ENCODE data around the gene WDR83. TPM values are rescaled to one million over a fixed set of nuclear protein-coding genes. Genes with fewer than 3 reads are reported as not detected.

Gene WDR83
- total and polyA plus RNA-seq, 2 donors (not counting 3 experiments of a cell fraction or from before 2014, with no cell fraction given) = 10.5 to 11.8 TPM

DNA sequence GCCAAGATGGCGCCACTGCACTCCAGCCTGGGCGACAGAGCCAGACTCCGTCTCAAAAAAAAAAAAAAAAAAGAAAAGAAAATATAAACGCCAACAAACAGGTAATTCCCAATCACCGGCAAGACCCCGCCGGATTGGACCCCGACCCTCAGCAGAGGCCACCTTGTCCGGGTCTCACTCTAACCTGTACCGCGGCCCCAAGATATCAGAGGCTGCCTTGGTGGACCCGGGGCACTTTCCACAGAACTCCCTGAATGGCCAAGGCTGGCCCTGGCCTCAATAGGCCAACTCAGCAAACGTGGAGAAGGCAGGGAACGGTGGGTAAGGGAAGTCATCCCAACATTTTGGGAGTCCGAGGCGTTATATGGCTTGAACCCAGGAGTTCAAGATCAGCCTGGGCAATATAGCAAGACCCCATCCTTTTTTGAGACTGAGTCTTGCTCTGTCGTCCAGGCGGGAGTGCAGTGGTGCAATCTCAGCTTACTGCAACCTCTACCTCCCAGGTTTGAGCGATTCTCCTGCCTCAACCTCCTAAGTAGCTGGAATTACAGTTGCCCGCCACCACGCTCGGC is 27.9 kb upstream of the WDR83 start:
- Histone ChIP-seq H3K27ac (ENCODE audit: insufficient read depth, low read depth, low read length) (no peak overlapping the region), H3K36me3 (ENCODE audit: control insufficient read depth in 2 of 2, extremely low read depth in 1 of 2, insufficient read depth in 2 of 2, low read length in 2 of 2) (no peaks in the 10 kb centered on the region), H3K4me1 (ENCODE audit: control insufficient read depth, extremely low read depth, insufficient read depth, low read length) (no peaks in the 10 kb centered on the region), H3K9ac (replicated peaks; ENCODE audit: extremely low read depth, insufficient read depth, low read length) (no peak overlapping the region), H3K4me2 (ENCODE audit: insufficient read depth, low read length) (no peak overlapping the region), H3K9me3 (replicated peaks; ENCODE audit: control insufficient read depth, insufficient read depth, low read length) (no peaks in the 10 kb centered on the region), H2AFZ (ENCODE audit: low read depth, low read length) (no peak overlapping the region), H3K9me1 (replicated peaks; ENCODE audit: control insufficient read depth, extremely low read depth, insufficient read depth, low read length) (no peaks in the 10 kb centered on the region), H4K20me1 (replicated peaks; ENCODE audit: control insufficient read depth, extremely low read depth, insufficient read depth, low read length) (no peaks in the 10 kb centered on the region), H3K79me2 (ENCODE audit: control insufficient read depth, insufficient read depth, low read length) (no peaks in the 10 kb centered on the region), H3K27me3 (ENCODE audit: control insufficient read depth in 2 of 2, insufficient read depth in 2 of 2, low read length in 2 of 2) (no peaks in the 10 kb centered on the region), H3K4me3 (replicated peaks in 1 of 3; ENCODE audit: insufficient read depth in 1 of 3, low read depth in 1 of 3, low read length in 3 of 3) (no peak overlapping the region)
- POLR2A ChIA-PET = no interaction called here
- DNase-seq (ENCODE audit: low read depth, low spot score) = no peak
- no peak for FAIRE-seq
- BruUV-seq (replicated peaks) = no TSS peak
- CTCF ChIA-PET = interaction anchor here (1.2 to 2.0 kb wide), 2 partner anchors 33 to 35 kb away, joined by 3 to 20 read pairs; no protein-coding TSS in a partner anchor
- TF ChIP-seq EZH2 (IDR thresholded peaks at IDR 0.05; ENCODE audit: borderline replicate concordance, low read depth, low read length, severe bottlenecking) (no peak), POLR2AphosphoS5 (IDR thresholded peaks at IDR 0.05; ENCODE audit: insufficient read depth, low read depth, low read length) (no peak), MYC (IDR thresholded peaks at IDR 0.05; ENCODE audit: low read depth, low read length) (no peak), JUN (IDR thresholded peaks at IDR 0.05; ENCODE audit: borderline replicate concordance, insufficient read depth, insufficient read length, low read depth) (no peak), FOS (IDR thresholded peaks at IDR 0.05; ENCODE audit: borderline replicate concordance, insufficient read depth, low read length) (no peak), GATA2 (IDR thresholded peaks at IDR 0.05; ENCODE audit: insufficient read depth, insufficient read length, low read depth, low read length) (no peak), POLR2A (IDR thresholded peaks at IDR 0.05; ENCODE audit: low read depth, low read length) (no peak)
- TF ChIP-seq, protein P1, sequence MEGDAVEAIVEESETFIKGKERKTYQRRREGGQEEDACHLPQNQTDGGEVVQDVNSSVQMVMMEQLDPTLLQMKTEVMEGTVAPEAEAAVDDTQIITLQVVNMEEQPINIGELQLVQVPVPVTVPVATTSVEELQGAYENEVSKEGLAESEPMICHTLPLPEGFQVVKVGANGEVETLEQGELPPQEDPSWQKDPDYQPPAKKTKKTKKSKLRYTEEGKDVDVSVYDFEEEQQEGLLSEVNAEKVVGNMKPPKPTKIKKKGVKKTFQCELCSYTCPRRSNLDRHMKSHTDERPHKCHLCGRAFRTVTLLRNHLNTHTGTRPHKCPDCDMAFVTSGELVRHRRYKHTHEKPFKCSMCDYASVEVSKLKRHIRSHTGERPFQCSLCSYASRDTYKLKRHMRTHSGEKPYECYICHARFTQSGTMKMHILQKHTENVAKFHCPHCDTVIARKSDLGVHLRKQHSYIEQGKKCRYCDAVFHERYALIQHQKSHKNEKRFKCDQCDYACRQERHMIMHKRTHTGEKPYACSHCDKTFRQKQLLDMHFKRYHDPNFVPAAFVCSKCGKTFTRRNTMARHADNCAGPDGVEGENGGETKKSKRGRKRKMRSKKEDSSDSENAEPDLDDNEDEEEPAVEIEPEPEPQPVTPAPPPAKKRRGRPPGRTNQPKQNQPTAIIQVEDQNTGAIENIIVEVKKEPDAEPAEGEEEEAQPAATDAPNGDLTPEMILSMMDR (IDR thresholded peaks at IDR 0.05; ENCODE audit: extremely low read depth in 1 of 2, insufficient read depth in 1 of 2, low read depth in 1 of 2, low read length in 2 of 2) = no peak
- TF ChIP-seq, protein P2, sequence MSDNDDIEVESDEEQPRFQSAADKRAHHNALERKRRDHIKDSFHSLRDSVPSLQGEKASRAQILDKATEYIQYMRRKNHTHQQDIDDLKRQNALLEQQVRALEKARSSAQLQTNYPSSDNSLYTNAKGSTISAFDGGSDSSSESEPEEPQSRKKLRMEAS (IDR thresholded peaks at IDR 0.05; ENCODE audit: insufficient read depth, insufficient read length) = no peak
- intact Hi-C loops (cut with micrococcal nuclease) (no loop called here), dilution Hi-C loops (cut with MboI; ENCODE audit: extremely low pct_ligation_motif_present, low sequenced_read_pairs) (no loop called here)
